ENCODE measurements around the gene RTTN. TPM values are rescaled to one million over a fixed set of nuclear protein-coding genes. Genes with fewer than 3 reads are reported as not detected.
A peak's percentile ranks its signal among the peaks of the same experiment; 100 is the strongest.

RTTN gene
- total RNA-seq, 1 experiment from 2014 or later = 64.7 TPM

DNA sequence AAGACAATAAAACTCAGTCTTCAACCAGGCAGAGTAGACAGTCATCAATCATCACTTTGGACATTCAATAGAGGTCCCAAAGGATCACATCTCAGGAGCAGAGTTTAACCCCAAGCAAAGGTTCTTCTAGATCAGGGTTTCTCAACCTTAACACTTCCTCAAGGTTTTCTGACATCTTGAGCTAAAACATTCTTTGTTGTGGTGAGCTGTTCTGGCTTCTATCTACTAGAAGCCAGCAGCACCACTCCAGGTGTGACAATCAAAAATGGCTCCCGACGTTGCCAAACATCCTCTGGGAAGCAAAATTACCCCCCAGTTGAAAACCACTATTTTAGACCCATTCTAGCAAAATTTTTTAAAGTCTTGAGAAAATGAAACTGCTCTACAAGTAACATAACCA lies 22.0 kb downstream of the RTTN start:
- intact Hi-C loops (cut with micrococcal nuclease) = no loop called here
- ChIA-PET CTCF (interaction anchor here (0.8 to 3.4 kb wide), 7 partner anchors 8 to 272 kb away, joined by 3 to 45 read pairs (median 4); no protein-coding TSS in a partner anchor), POLR2A (no interaction called here)
- no peak overlapping the region for H3K4me3 Mint-ChIP-seq (ENCODE audit: unreplicated experiment)
- H3K9me3 Mint-ChIP-seq (ENCODE audit: unreplicated experiment) = no peaks in the 10 kb centered on the region
- peaks cover 7% of the 10 kb centered on the region for H3K36me3 Mint-ChIP-seq (ENCODE audit: insufficient read depth, unreplicated experiment)
- no TSS peak for BruUV-seq (replicated peaks)
- H3K27me3 Mint-ChIP-seq (ENCODE audit: insufficient read depth, unreplicated experiment) = no peaks in the 10 kb centered on the region
- DNase-seq (ENCODE audit: unreplicated experiment) = no peak
- no peak overlapping the region for H3K27ac Mint-ChIP-seq (ENCODE audit: low read depth, unreplicated experiment)
- TF ChIP-seq CTCF (IDR thresholded peaks at IDR 0.05; ENCODE audit: unreplicated experiment) = no peak
- peaks cover 17% of the 10 kb centered on the region for H3K4me1 Mint-ChIP-seq (ENCODE audit: insufficient read depth, unreplicated experiment)

DNA sequence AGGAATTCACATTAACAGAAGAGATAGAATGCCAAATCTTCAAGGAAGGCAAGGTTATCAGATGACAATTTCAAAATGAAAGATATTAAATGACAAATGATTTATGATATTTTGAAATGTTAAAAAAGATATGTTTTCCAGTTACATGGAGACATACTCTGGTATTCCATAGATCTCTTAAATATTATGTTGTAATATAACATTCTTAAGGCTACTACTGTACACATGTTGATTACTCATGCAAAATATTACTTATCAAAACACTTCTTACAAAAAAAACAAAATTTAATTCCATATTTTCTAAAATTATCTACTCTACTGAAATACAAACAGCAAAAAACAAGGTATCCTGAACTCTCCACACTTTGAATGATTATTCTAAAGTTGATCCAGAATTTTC lies 22.9 kb downstream of the RTTN start:
- Mint-ChIP-seq H3K27ac (ENCODE audit: low read depth, unreplicated experiment) (no peak overlapping the region), H3K9me3 (ENCODE audit: unreplicated experiment) (no peaks in the 10 kb centered on the region), H3K36me3 (ENCODE audit: insufficient read depth, unreplicated experiment) (peaks cover 7% of the 10 kb centered on the region), H3K4me3 (ENCODE audit: unreplicated experiment) (no peak overlapping the region), H3K27me3 (ENCODE audit: insufficient read depth, unreplicated experiment) (no peaks in the 10 kb centered on the region), H3K4me1 (ENCODE audit: insufficient read depth, unreplicated experiment) (peaks cover 17% of the 10 kb centered on the region)
- POLR2A ChIA-PET = no interaction called here
- no TSS peak for BruUV-seq (replicated peaks)
- no peak for TF ChIP-seq CTCF (IDR thresholded peaks at IDR 0.05; ENCODE audit: unreplicated experiment)
- intact Hi-C loops (cut with micrococcal nuclease) = no loop called here
- CTCF ChIA-PET = interaction anchor here (1.3 to 3.4 kb wide), 3 partner anchors 8 to 270 kb away, joined by 3 to 45 read pairs (median 4); no protein-coding TSS in a partner anchor
- peak; percentile 2 for DNase-seq (ENCODE audit: unreplicated experiment)

- intact Hi-C loops (cut with micrococcal nuclease) = no loop called here
- Mint-ChIP-seq H3K27me3 (ENCODE audit: insufficient read depth, unreplicated experiment) (no peaks in the 10 kb centered on the region), H3K4me1 (ENCODE audit: insufficient read depth, unreplicated experiment) (peaks cover 17% of the 10 kb centered on the region), H3K36me3 (ENCODE audit: insufficient read depth, unreplicated experiment) (peaks cover 7% of the 10 kb centered on the region), H3K4me3 (ENCODE audit: unreplicated experiment) (no peak overlapping the region), H3K27ac (ENCODE audit: low read depth, unreplicated experiment) (no peak overlapping the region), H3K9me3 (ENCODE audit: unreplicated experiment) (no peaks in the 10 kb centered on the region)
- POLR2A ChIA-PET = no interaction called here
- BruUV-seq (replicated peaks) = no TSS peak
- no peak for DNase-seq (ENCODE audit: unreplicated experiment)
- no peak for TF ChIP-seq CTCF (IDR thresholded peaks at IDR 0.05; ENCODE audit: unreplicated experiment)
- CTCF ChIA-PET = no interaction called here
Measured at GRCh38 chr18:70181725-70182124, 23.8 kb downstream of the RTTN start.

DNA sequence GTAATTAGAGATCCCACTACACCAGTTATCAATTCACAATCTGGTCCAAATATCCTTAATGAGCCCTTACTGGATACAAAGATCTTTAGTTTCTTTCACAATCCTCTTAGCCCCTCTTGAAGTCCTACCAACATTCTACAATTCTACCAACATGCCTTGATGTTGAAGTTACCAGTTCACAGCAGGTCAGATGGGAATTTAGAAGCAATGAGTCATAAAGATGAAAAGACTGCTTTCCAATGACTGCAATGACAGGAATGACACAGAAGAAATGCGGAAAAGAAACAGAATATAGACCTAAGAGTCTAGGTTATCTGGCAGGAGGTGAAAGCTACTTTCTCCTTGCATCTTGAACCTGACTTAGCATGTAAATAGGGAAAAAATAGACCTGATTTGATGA lies 24.5 kb downstream of the RTTN start:
- Mint-ChIP-seq H3K27me3 (ENCODE audit: insufficient read depth, unreplicated experiment) (no peaks in the 10 kb centered on the region), H3K9me3 (ENCODE audit: unreplicated experiment) (no peaks in the 10 kb centered on the region), H3K27ac (ENCODE audit: low read depth, unreplicated experiment) (no peak overlapping the region), H3K4me1 (ENCODE audit: insufficient read depth, unreplicated experiment) (peaks cover 17% of the 10 kb centered on the region), H3K4me3 (ENCODE audit: unreplicated experiment) (no peak overlapping the region), H3K36me3 (ENCODE audit: insufficient read depth, unreplicated experiment) (peaks cover 7% of the 10 kb centered on the region)
- no peak for TF ChIP-seq CTCF (IDR thresholded peaks at IDR 0.05; ENCODE audit: unreplicated experiment)
- POLR2A ChIA-PET = no interaction called here
- no TSS peak for BruUV-seq (replicated peaks)
- DNase-seq (ENCODE audit: unreplicated experiment) = peak; percentile 46
- intact Hi-C loops (cut with micrococcal nuclease) = no loop called here
- CTCF ChIA-PET = no interaction called here
